ENCODE results near the gene KCNG2. TPM values are rescaled to one million over a fixed set of nuclear protein-coding genes. Genes with fewer than 3 reads are reported as not detected.

The KCNG2 gene
- total RNA-seq, 1 experiment from 2014 or later, result not detected

DNA sequence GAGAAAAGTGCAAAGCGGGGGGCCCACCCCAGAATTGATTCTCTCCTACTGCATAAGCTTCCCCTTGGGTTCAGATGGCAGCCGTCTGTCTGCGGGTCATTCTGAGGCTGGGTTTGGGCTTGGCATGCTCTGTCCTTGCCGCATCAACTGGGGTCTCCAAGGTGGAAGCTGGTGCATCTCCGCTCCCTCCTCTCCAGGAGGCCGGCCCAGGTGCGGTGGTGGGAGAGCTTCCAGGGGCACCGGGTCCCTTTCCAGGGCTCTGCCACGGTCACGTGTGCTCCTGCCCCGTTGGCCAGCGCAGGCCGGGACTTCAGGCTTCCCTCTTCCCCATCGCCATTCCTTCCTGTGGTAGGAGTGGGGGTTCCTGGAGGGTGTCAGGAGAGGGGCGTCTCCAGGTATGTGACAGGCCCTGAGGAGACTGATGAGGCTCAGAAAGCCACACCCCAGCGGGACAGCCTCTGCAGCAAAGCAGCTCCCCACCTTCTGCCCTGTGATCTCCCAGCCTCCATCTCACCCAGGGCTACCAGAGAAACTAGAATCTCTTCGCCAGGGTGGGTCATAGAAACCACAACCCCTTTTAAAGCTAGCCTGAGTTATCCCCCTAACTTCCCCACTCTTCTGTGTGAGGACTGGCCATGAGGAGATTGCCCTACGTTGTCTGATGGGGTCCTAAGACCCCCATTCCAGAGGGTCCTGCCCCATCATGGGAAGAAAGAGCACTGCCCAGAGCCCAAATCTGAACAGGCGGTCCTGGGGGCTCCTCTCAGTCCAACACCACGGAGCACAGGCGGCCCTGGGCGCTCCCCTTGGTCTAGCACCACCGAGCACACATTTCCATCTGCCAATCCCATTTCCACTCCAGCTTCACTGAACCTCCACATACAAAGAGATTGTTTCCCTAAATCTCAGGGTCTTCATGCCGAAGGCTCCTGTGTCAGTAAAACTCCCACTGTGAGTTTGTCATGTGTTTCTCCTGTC, 77.1 kb downstream of the KCNG2 start (continued):
- TF ChIP-seq, protein P1, sequence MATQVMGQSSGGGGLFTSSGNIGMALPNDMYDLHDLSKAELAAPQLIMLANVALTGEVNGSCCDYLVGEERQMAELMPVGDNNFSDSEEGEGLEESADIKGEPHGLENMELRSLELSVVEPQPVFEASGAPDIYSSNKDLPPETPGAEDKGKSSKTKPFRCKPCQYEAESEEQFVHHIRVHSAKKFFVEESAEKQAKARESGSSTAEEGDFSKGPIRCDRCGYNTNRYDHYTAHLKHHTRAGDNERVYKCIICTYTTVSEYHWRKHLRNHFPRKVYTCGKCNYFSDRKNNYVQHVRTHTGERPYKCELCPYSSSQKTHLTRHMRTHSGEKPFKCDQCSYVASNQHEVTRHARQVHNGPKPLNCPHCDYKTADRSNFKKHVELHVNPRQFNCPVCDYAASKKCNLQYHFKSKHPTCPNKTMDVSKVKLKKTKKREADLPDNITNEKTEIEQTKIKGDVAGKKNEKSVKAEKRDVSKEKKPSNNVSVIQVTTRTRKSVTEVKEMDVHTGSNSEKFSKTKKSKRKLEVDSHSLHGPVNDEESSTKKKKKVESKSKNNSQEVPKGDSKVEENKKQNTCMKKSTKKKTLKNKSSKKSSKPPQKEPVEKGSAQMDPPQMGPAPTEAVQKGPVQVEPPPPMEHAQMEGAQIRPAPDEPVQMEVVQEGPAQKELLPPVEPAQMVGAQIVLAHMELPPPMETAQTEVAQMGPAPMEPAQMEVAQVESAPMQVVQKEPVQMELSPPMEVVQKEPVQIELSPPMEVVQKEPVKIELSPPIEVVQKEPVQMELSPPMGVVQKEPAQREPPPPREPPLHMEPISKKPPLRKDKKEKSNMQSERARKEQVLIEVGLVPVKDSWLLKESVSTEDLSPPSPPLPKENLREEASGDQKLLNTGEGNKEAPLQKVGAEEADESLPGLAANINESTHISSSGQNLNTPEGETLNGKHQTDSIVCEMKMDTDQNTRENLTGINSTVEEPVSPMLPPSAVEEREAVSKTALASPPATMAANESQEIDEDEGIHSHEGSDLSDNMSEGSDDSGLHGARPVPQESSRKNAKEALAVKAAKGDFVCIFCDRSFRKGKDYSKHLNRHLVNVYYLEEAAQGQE (IDR thresholded peaks at IDR 0.05; ENCODE audit: low read depth), result no peak
- TF ChIP-seq ZNF274 (IDR thresholded peaks at IDR 0.05; ENCODE audit: low read depth, low read length) (no peak), JUND (IDR thresholded peaks at IDR 0.05) (no peak), SRF (IDR thresholded peaks at IDR 0.05; ENCODE audit: low read depth) (no peak), CBX3 (IDR thresholded peaks at IDR 0.05; ENCODE audit: low read depth) (no peak), SP1 (IDR thresholded peaks at IDR 0.05; ENCODE audit: low read depth) (no peak), SIN3A (IDR thresholded peaks at IDR 0.05; ENCODE audit: low read depth) (no peak), EZH2phosphoT487 (IDR thresholded peaks at IDR 0.05; ENCODE audit: borderline replicate concordance) (no peak)
- TF ChIP-seq, protein P2, sequence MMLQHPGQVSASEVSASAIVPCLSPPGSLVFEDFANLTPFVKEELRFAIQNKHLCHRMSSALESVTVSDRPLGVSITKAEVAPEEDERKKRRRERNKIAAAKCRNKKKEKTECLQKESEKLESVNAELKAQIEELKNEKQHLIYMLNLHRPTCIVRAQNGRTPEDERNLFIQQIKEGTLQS (IDR thresholded peaks at IDR 0.05), result no peak

DNA sequence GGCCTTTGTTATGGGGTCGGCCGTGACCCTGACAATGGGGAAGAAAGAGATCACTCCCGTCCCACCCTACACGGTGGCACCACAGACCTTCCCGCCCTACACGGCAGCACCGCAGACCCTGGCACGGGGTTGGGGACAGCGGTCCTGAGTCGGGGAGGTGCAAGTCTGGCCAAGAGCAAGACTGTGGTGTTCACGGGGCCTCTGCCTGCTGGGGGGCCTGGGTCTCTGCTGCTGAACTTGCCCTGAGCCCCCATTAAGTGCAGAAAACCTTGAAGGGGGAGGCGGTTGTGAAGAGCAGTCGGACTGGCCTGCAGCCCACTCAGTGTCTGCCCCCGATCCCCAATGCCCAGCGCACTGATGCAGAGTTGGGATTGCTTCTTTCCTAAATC, 77.8 kb downstream of the KCNG2 start:
- no peak overlapping the region for H3K9ac ChIP-seq (ENCODE audit: low read length)
- no peaks in the 10 kb centered on the region for H3K36me3 ChIP-seq (ENCODE audit: control insufficient read depth in 1 of 2, insufficient read depth in 2 of 2, low read length in 2 of 2)
- H4K20me1 ChIP-seq (ENCODE audit: insufficient read depth), result no peaks in the 10 kb centered on the region
- no peak for ATAC-seq
- no peaks in the 10 kb centered on the region for H3K79me2 ChIP-seq (ENCODE audit: insufficient read depth, low read length)
- CTCF ChIA-PET, result no interaction called here
- no peaks in the 10 kb centered on the region for H3K4me1 ChIP-seq (ENCODE audit: control insufficient read depth in 1 of 2, insufficient read depth in 2 of 2, low read length in 2 of 2)
- no peaks in the 10 kb centered on the region for H3K9me3 ChIP-seq (ENCODE audit: control insufficient read depth in 1 of 2, insufficient read depth in 1 of 2, low read depth in 1 of 2, low read length in 2 of 2)
- DNase-seq (ENCODE audit: low read depth, low spot score), result no peak
- no peak overlapping the region for H2AFZ ChIP-seq (ENCODE audit: low read depth, low read length, poor library complexity, severe bottlenecking)
- RAD21 ChIA-PET (ENCODE audit: low non-redundant PET in 1 of 2, low total read pairs in 2 of 2, uncharacterized antibody in 2 of 2, unreplicated experiment in 2 of 2), result no interaction called here
- no peaks in the 10 kb centered on the region for H3K27me3 ChIP-seq (ENCODE audit: insufficient read depth, low read length)
- H3K27ac ChIP-seq (ENCODE audit: low read depth, low read length), result no peak overlapping the region
- POLR2A ChIA-PET, result no interaction called here
- intact Hi-C loops (cut with micrococcal nuclease), result no loop called here
- BruUV-seq (replicated peaks), result no TSS peak
- no peaks in the 10 kb centered on the region for H3K9me2 ChIP-seq (ENCODE audit: insufficient read depth)
- no peak overlapping the region for H3K4me2 ChIP-seq (ENCODE audit: low read length)
- no peak for TF ChIP-seq EZH2phosphoT487 (IDR thresholded peaks at IDR 0.05; ENCODE audit: borderline replicate concordance)
- no peak overlapping the region for H3K4me3 ChIP-seq (replicated peaks in 1 of 2; ENCODE audit: low read depth in 1 of 2, low read length in 2 of 2)

Data from HCT116 (cell line).